ENCODE measurements around the gene CCDC150. TPM values are rescaled to one million over a fixed set of nuclear protein-coding genes. Genes with fewer than 3 reads are reported as not detected.

The CCDC150 gene
- total and polyA plus RNA-seq, 2 of the 8 experiments (the other 6 are each of a cell fraction or from before 2014, with no cell fraction given): 8.3 to 31.9 TPM

DNA sequence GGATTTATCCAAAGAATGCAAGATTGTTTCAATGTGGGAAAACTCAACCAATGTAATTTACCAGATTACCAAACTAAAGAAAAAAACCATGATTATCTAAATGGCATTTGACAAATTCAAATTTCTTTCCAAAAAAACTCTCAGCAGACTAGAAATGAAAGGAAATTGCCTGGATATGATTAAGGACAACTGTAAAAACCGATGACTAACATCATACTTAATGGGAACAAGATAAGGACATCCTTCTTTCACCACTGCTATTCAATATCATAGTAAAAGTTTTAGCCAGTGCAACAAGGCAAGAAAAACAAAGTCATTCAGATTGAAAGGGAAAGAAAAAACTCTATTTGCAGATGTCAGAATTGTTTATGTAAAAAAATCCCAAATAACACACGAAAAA, 4.4 kb upstream of the CCDC150 start (continued):
- TF ChIP-seq, protein P1, sequence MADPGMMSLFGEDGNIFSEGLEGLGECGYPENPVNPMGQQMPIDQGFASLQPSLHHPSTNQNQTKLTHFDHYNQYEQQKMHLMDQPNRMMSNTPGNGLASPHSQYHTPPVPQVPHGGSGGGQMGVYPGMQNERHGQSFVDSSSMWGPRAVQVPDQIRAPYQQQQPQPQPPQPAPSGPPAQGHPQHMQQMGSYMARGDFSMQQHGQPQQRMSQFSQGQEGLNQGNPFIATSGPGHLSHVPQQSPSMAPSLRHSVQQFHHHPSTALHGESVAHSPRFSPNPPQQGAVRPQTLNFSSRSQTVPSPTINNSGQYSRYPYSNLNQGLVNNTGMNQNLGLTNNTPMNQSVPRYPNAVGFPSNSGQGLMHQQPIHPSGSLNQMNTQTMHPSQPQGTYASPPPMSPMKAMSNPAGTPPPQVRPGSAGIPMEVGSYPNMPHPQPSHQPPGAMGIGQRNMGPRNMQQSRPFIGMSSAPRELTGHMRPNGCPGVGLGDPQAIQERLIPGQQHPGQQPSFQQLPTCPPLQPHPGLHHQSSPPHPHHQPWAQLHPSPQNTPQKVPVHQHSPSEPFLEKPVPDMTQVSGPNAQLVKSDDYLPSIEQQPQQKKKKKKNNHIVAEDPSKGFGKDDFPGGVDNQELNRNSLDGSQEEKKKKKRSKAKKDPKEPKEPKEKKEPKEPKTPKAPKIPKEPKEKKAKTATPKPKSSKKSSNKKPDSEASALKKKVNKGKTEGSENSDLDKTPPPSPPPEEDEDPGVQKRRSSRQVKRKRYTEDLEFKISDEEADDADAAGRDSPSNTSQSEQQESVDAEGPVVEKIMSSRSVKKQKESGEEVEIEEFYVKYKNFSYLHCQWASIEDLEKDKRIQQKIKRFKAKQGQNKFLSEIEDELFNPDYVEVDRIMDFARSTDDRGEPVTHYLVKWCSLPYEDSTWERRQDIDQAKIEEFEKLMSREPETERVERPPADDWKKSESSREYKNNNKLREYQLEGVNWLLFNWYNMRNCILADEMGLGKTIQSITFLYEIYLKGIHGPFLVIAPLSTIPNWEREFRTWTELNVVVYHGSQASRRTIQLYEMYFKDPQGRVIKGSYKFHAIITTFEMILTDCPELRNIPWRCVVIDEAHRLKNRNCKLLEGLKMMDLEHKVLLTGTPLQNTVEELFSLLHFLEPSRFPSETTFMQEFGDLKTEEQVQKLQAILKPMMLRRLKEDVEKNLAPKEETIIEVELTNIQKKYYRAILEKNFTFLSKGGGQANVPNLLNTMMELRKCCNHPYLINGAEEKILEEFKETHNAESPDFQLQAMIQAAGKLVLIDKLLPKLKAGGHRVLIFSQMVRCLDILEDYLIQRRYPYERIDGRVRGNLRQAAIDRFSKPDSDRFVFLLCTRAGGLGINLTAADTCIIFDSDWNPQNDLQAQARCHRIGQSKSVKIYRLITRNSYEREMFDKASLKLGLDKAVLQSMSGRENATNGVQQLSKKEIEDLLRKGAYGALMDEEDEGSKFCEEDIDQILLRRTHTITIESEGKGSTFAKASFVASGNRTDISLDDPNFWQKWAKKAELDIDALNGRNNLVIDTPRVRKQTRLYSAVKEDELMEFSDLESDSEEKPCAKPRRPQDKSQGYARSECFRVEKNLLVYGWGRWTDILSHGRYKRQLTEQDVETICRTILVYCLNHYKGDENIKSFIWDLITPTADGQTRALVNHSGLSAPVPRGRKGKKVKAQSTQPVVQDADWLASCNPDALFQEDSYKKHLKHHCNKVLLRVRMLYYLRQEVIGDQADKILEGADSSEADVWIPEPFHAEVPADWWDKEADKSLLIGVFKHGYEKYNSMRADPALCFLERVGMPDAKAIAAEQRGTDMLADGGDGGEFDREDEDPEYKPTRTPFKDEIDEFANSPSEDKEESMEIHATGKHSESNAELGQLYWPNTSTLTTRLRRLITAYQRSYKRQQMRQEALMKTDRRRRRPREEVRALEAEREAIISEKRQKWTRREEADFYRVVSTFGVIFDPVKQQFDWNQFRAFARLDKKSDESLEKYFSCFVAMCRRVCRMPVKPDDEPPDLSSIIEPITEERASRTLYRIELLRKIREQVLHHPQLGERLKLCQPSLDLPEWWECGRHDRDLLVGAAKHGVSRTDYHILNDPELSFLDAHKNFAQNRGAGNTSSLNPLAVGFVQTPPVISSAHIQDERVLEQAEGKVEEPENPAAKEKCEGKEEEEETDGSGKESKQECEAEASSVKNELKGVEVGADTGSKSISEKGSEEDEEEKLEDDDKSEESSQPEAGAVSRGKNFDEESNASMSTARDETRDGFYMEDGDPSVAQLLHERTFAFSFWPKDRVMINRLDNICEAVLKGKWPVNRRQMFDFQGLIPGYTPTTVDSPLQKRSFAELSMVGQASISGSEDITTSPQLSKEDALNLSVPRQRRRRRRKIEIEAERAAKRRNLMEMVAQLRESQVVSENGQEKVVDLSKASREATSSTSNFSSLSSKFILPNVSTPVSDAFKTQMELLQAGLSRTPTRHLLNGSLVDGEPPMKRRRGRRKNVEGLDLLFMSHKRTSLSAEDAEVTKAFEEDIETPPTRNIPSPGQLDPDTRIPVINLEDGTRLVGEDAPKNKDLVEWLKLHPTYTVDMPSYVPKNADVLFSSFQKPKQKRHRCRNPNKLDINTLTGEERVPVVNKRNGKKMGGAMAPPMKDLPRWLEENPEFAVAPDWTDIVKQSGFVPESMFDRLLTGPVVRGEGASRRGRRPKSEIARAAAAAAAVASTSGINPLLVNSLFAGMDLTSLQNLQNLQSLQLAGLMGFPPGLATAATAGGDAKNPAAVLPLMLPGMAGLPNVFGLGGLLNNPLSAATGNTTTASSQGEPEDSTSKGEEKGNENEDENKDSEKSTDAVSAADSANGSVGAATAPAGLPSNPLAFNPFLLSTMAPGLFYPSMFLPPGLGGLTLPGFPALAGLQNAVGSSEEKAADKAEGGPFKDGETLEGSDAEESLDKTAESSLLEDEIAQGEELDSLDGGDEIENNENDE (IDR thresholded peaks at IDR 0.05; ENCODE audit: insufficient replicate concordance, low read length): no peak
- TF ChIP-seq HDAC2 (IDR thresholded peaks at IDR 0.05; ENCODE audit: borderline replicate concordance in 1 of 2, low read depth in 2 of 2, low read length in 2 of 2) (no peak), GABPA (IDR thresholded peaks at IDR 0.05; ENCODE audit: borderline replicate concordance, insufficient read depth, low read length) (no peak), RAD21 (IDR thresholded peaks at IDR 0.05 in 1 of 2, conservative IDR thresholded peaks at IDR 0.05 in 1 of 2; ENCODE audit: low read depth in 2 of 2, low read length in 2 of 2) (no peak)
